Ecto neural progenitor cell (in vitro differentiated cells): Measurements from ENCODE around the gene MAST1.
"Not testable (repeated sequence)": the region's sequence is repeated elsewhere in the genome, so short reads cannot be mapped to it uniquely, and the experiment has no call there.

Source experiments
- DNase-seq: peaks from one replicate; pipeline ENCODE4 v3.0.0-alpha.2; 2018; ENCODE audit warnings: low spot score

Gene MAST1

GRCh38 chr19:12896460-12896859 is 58.1 kb downstream of the MAST1 start:
- DNase-seq, result no peak

GRCh38 chr19:12899891-12900518 is 61.7 kb downstream of the MAST1 start:
- no peak for DNase-seq

- no peak for DNase-seq
These were observed 68.9 kb downstream of the MAST1 start for GRCh38 chr19:12907166-12907565.

- DNase-seq, result no peak
These were observed 74.3 kb downstream of the MAST1 start for GRCh38 chr19:12912571-12912970.

DNA sequence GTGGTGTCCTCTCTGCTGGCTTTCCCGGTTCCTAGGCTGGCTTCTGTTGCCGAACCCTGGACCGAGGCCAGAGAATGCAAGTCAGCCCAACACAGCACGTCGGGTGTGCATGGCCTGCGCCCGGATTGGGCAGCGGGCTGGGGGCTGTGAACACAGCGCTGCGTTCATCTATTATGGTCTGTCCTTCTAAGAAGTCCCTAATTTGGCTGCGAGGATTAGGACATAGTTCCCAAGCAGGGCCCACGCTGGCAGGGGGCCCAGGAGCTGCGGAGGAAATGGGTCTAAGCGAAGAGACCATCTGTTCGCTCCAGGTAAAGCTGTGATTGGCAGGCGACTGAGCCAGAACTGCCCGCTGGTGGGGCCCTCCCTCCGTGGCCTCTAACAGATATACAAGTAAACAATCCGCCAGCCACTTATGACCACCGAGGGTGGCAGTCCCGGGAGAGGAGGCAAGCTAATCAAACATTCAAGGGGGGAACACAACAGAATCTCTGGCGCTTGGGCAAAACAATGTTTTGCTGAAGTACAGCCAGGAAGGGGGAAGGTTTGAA is 74.8 kb downstream of the MAST1 start:
- DNase-seq, result peak; percentile 68

DNA sequence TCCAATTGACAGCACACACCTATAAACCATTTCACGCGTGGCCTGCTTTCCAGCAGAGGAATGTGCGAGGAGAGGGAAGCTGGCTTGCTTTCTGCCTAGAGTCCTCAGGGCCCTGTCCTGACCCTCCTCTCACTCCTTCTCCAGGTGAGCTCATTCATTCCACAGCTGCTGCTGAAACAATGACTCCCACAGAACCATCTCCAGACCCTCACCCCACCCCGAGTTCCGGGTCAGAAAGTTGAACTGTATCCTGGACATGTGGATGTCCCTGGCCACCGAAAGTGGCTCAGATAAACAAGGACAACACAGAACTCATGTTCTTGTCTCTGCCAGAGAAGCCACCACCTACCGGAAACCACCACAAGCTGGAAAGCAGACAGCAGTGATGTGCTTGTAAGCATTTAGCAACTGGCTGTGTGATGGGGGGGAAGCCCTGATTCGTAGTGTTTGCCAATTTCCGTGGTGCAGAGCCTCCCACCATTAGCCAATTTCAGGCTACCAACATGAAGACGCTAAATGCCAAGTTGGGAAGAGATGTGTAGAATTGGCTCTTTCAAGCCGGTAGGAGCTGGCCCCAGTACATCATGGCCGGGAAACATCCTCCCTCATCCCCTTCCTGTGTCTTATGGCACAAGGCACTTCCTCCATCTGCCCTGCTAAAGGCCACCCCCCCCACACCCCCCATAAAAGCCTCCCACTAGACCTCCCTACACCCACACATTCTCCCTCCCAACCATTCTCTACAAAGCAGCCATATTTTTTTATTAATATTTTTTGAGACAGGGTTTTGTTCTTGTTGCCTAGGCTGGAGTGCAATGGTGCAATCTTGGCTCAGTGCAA is 75.8 kb downstream of the MAST1 start:
- no peak for DNase-seq

DNA sequence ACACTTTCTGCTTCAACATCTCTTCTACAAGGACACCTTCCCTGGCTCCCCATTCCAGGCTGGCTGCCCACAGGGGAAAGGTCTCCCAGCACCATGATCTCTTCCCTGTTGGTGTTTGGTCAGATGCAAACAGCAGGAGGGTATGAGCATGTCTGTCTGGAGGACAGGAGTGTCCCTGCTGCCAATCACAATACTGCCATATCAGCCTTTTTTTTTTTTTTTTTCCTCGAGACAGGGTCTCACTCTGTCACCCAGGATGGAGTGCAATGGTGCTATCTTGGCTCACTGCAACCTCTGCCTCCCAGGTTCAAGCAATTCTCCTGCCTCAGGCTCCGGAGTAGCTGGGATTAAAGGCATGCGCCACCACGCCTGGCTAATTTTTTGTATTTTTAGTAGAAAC is 77.5 kb downstream of the MAST1 start:
- DNase-seq, result not testable (repeated sequence)

- no peak for DNase-seq
These were observed 79.9 kb downstream of the MAST1 start for GRCh38 chr19:12918253-12918652.

- no peak for DNase-seq
These were observed 82.7 kb downstream of the MAST1 start for GRCh38 chr19:12921047-12921446.

GRCh38 chr19:12922959-12923358 is 84.6 kb downstream of the MAST1 start:
- DNase-seq, result no peak
